Coronary artery (tissue), 2 donors: ENCODE data around the gene TMEM219.

Experiments
- DNase-seq: peaks from one replicate; pipeline ENCODE4 v3.0.0-alpha.2; 2017; ENCODE audit warnings: low spot score
- H3K27ac ChIP-seq, 2 donors: fragments of 200-600 bp; sonication (generic); one replicate each; pipeline ENCODE4 v1.5.1; 2016 to 2019
- H3K4me3 ChIP-seq: fragments of 200-600 bp; sonication (generic); 2 replicates; pipeline ENCODE4 v1.5.1; 2016; ENCODE audit warnings: mild to moderate bottlenecking, moderate library complexity
- CTCF ChIP-seq: fragments of 200-600 bp; sonication (generic); IDR thresholded peaks from one replicate; pipeline ENCODE4 v1.5.1; 2019; ENCODE audit warnings: antibody characterized with exemption

Gene TMEM219

GRCh38 chr16:29983420-29984136 lies 21.7 kb downstream of the TMEM219 start:
- DNase-seq = no peak
- Histone ChIP-seq H3K27ac (no peak overlapping the region), H3K4me3 (no peak overlapping the region)
- TF ChIP-seq CTCF = no peak

- Histone ChIP-seq H3K4me3 (no peak overlapping the region), H3K27ac (no peak overlapping the region)
- DNase-seq = no peak
- TF ChIP-seq CTCF = no peak
These were observed 22.4 kb downstream of the TMEM219 start for GRCh38 chr16:29984137-29984763.

GRCh38 chr16:29984764-29985147 lies 22.9 kb downstream of the TMEM219 start:
- Histone ChIP-seq H3K4me3 (no peak overlapping the region), H3K27ac (no peak overlapping the region)
- no peak for TF ChIP-seq CTCF
- no peak for DNase-seq

GRCh38 chr16:29985271-29985811 lies 23.5 kb downstream of the TMEM219 start:
- Histone ChIP-seq H3K27ac (no peak overlapping the region), H3K4me3 (no peak overlapping the region)
- DNase-seq = no peak
- no peak for TF ChIP-seq CTCF

- Histone ChIP-seq H3K4me3 (no peak overlapping the region), H3K27ac (no peak overlapping the region)
- DNase-seq = no peak
- no peak for TF ChIP-seq CTCF
These were observed 24.4 kb downstream of the TMEM219 start for GRCh38 chr16:29986231-29986630.

- Histone ChIP-seq H3K27ac (no peak overlapping the region), H3K4me3 (no peak overlapping the region)
- no peak for DNase-seq
- TF ChIP-seq CTCF = no peak
These were observed 25.1 kb downstream of the TMEM219 start for GRCh38 chr16:29986931-29987330.
